Measurements from ENCODE around the gene SLC9A3.

Gene SLC9A3

GRCh38 chr5:549229-549628, 25.0 kb upstream of the SLC9A3 start:
- Histone ChIP-seq H3K9ac (ENCODE audit: low read length) (no peak overlapping the region), H3K4me2 (ENCODE audit: low read length) (no peak overlapping the region), H3K9me3 (ENCODE audit: insufficient read depth, low read length) (no peaks in the 10 kb centered on the region), H3K79me2 (ENCODE audit: low read length) (no peaks in the 10 kb centered on the region), H4K20me1 (ENCODE audit: insufficient read depth, low read length) (no peaks in the 10 kb centered on the region), H3K4me3 (ENCODE audit: low read length) (no peak overlapping the region), H3K27ac (ENCODE audit: low read length) (no peak overlapping the region), H2AFZ (ENCODE audit: low read depth, low read length) (no peak overlapping the region), H3K4me1 (ENCODE audit: low read length) (peaks cover 20% of the 10 kb centered on the region), H3K36me3 (replicated peaks; ENCODE audit: low read depth, low read length) (no peaks in the 10 kb centered on the region), H3K27me3 (ENCODE audit: low read depth, low read length) (peaks cover 24% of the 10 kb centered on the region)
- TF ChIP-seq EZH2phosphoT487 (IDR thresholded peaks at IDR 0.05; ENCODE audit: low read depth) (no peak), CTCF (IDR thresholded peaks at IDR 0.05; ENCODE audit: low read depth, low read length) (no peak)

GRCh38 chr5:548256-548655, 24.0 kb upstream of the SLC9A3 start:
- peaks cover 20% of the 10 kb centered on the region for H3K27me3 ChIP-seq (ENCODE audit: low read depth, low read length)
- H3K4me3 ChIP-seq (ENCODE audit: low read length), result peak overlapping the region; percentile 59
- peak overlapping the region; percentile 63 for H3K4me2 ChIP-seq (ENCODE audit: low read length)
- H3K36me3 ChIP-seq (replicated peaks; ENCODE audit: low read depth, low read length), result no peaks in the 10 kb centered on the region
- H3K27ac ChIP-seq (ENCODE audit: low read length), result no peak overlapping the region
- peak overlapping the region; percentile 38; the same call in 1 of the 2 replicates for H3K9ac ChIP-seq (ENCODE audit: low read length)
- peaks cover 24% of the 10 kb centered on the region for H3K4me1 ChIP-seq (ENCODE audit: low read length)
- H3K9me3 ChIP-seq (ENCODE audit: insufficient read depth, low read length), result no peaks in the 10 kb centered on the region
- TF ChIP-seq EZH2phosphoT487 (IDR thresholded peaks at IDR 0.05; ENCODE audit: low read depth) (no peak), CTCF (IDR thresholded peaks at IDR 0.05; ENCODE audit: low read depth, low read length) (no peak)
- H3K79me2 ChIP-seq (ENCODE audit: low read length), result no peaks in the 10 kb centered on the region
- H2AFZ ChIP-seq (ENCODE audit: low read depth, low read length), result peak overlapping the region; percentile 54; the same call in 1 of the 2 replicates
- H4K20me1 ChIP-seq (ENCODE audit: insufficient read depth, low read length), result no peaks in the 10 kb centered on the region

- Histone ChIP-seq H3K27ac (ENCODE audit: low read length) (no peak overlapping the region), H3K9me3 (ENCODE audit: insufficient read depth, low read length) (no peaks in the 10 kb centered on the region), H4K20me1 (ENCODE audit: insufficient read depth, low read length) (no peaks in the 10 kb centered on the region), H3K36me3 (replicated peaks; ENCODE audit: low read depth, low read length) (no peaks in the 10 kb centered on the region), H2AFZ (ENCODE audit: low read depth, low read length) (no peak overlapping the region), H3K4me1 (ENCODE audit: low read length) (peaks cover 26% of the 10 kb centered on the region), H3K27me3 (ENCODE audit: low read depth, low read length) (peaks cover 20% of the 10 kb centered on the region), H3K9ac (ENCODE audit: low read length) (no peak overlapping the region), H3K4me3 (ENCODE audit: low read length) (peak overlapping the region; percentile 59; the same call in 1 of the 2 replicates), H3K79me2 (ENCODE audit: low read length) (no peaks in the 10 kb centered on the region), H3K4me2 (ENCODE audit: low read length) (peak overlapping the region; percentile 63)
- TF ChIP-seq CTCF (IDR thresholded peaks at IDR 0.05; ENCODE audit: low read depth, low read length) (no peak), EZH2phosphoT487 (IDR thresholded peaks at IDR 0.05; ENCODE audit: low read depth) (no peak)
Observed at GRCh38 chr5:547086-547924, 23.1 kb upstream of the SLC9A3 start.

GRCh38 chr5:546376-546908, 22.2 kb upstream of the SLC9A3 start:
- no peak overlapping the region for H3K27ac ChIP-seq (ENCODE audit: low read length)
- H3K27me3 ChIP-seq (ENCODE audit: low read depth, low read length), result peaks cover 18% of the 10 kb centered on the region
- H3K4me1 ChIP-seq (ENCODE audit: low read length), result peaks cover 26% of the 10 kb centered on the region
- H3K9me3 ChIP-seq (ENCODE audit: insufficient read depth, low read length), result no peaks in the 10 kb centered on the region
- H3K4me2 ChIP-seq (ENCODE audit: low read length), result no peak overlapping the region
- no peak overlapping the region for H3K4me3 ChIP-seq (ENCODE audit: low read length)
- H3K36me3 ChIP-seq (replicated peaks; ENCODE audit: low read depth, low read length), result no peaks in the 10 kb centered on the region
- no peak overlapping the region for H3K9ac ChIP-seq (ENCODE audit: low read length)
- H2AFZ ChIP-seq (ENCODE audit: low read depth, low read length), result no peak overlapping the region
- no peaks in the 10 kb centered on the region for H3K79me2 ChIP-seq (ENCODE audit: low read length)
- H4K20me1 ChIP-seq (ENCODE audit: insufficient read depth, low read length), result no peaks in the 10 kb centered on the region
- TF ChIP-seq CTCF (IDR thresholded peaks at IDR 0.05; ENCODE audit: low read depth, low read length) (no peak), EZH2phosphoT487 (IDR thresholded peaks at IDR 0.05; ENCODE audit: low read depth) (no peak)
